ENCODE measurements around the gene C15orf39. TPM values are rescaled to one million over a fixed set of nuclear protein-coding genes. Genes with fewer than 3 reads are reported as not detected.
"Not testable (repeated sequence)": the region's sequence is repeated elsewhere in the genome, so short reads cannot be mapped to it uniquely, and the experiment has no call there.

Gene C15orf39
- polyA plus RNA-seq, 1 donor: 17.6 TPM

DNA sequence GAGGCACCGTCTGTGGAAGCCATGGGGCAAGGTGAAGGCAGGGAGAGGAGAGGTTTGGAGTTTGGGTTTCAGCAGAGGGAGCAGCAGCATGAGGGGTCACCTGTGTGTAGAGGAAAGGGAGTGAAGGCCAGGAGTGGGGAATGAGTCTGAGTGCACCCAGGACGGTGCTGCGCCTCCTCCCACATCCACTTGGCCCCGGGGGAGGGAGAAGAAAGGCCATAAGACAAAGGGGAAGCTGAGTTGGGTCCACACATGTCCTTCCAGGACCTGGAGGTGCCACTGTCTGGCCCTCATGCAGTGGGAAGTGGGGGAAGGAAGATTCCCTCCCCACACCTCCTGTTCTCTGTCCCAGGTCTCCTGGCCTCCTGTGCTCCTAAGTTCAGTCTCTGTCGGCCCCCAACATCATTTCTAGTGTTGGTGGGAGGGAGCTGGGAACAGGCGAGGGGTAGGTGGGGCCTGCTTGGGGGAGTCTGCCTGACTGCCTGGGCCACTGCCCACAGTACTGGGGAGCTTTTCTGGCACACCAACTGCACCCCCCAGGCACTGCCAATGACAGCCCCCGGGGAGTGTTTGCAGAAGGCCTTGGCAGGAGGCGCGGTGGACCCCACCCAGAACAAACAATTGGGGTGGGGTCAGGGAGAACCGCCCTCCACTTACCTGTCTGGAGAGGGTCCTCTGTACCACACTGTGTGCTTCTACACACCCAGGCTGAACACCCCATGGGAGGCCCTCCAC lies 23.6 kb downstream of the C15orf39 start:
- H3K27ac ChIP-seq (ENCODE audit: low read length): not testable (repeated sequence)

DNA sequence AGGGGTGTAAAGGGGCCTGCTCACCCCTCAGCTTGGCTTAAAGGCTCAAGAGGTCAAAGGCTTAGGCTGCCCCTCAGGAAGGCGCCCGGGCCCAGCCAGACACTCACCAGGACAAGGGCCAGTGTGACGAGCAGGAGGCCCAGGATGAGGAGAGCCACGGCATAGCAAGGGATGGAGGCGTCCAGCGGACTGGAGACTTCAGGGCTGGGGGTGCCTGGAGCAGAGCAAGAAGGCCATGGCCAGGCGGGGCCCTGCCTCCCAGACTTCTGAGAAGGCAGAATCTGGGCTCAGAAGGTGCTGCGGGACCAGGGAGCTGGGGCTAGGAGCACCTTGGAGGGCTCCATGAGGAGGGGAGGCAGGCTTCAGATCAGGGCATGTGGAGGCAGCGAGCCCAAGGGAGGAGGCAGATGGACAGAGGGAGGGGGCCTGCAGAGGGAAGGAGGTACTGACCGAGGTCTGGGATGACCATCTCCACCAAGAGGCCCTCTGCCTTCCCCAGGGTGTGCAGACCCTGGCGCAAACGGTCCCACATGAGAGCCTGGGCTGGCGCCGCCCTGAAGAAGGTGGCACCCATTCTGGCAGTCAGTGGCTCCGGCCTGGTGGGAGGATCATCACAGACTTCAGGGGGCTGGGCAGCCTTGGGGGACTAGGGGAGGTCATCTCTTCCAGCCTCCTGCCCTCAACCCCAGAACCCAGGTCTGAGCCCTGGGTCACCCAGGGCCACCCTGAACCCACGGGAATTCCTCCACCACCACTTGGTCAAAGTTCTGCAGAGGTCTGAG lies 24.5 kb downstream of the C15orf39 start:
- no peak for DNase-seq
- H3K27ac ChIP-seq (ENCODE audit: low read length): no peak overlapping the region
- no CpG with 5 or more reads among the region's 16 CpGs for whole genome bisulfite sequencing (ENCODE audit: insufficient coverage, low lambda C conversion rate)
- no peaks in the 10 kb centered on the region for H3K36me3 ChIP-seq (ENCODE audit: control insufficient read depth, insufficient read depth, low read length)
- no peaks in the 10 kb centered on the region for H3K9me3 ChIP-seq (ENCODE audit: control insufficient read depth, low read depth, low read length)
- no peak overlapping the region for H3K4me3 ChIP-seq (ENCODE audit: low read length)
- no peaks in the 10 kb centered on the region for H3K4me1 ChIP-seq (ENCODE audit: control insufficient read depth, insufficient read depth, low read length)
- H3K27me3 ChIP-seq (ENCODE audit: control insufficient read depth, insufficient read depth, low read length): no peaks in the 10 kb centered on the region

More for the DNA sequence above, 23.6 kb downstream of the C15orf39 start:
- H3K36me3 ChIP-seq (ENCODE audit: control insufficient read depth, insufficient read depth, low read length); H3K27me3 ChIP-seq (ENCODE audit: control insufficient read depth, insufficient read depth, low read length); H3K9me3 ChIP-seq (ENCODE audit: control insufficient read depth, low read depth, low read length); DNase-seq; H3K4me3 ChIP-seq (ENCODE audit: low read length); H3K4me1 ChIP-seq (ENCODE audit: control insufficient read depth, insufficient read depth, low read length): not testable (repeated sequence)
- no CpG with 5 or more reads among the region's 10 CpGs for WGBS (ENCODE audit: insufficient coverage, low lambda C conversion rate)

DNA sequence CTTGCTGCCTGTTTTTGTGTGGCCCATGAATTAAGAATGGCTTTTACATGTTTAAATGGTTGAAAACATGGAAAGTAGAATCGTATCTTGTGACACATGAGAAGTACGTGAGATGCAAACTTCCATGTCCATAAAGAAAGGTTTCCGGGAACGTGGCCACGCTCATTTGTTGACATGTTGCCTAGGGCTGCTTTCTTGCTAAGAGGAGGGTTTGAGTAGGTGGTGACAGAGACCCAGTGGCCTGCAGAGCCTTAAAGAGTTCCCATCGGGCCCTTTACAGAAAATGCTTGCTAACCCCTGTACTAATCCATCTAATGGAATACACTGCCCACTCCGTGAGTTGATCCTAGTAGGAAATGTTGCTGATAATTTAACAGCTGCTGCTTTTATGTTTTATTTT lies 25.4 kb downstream of the C15orf39 start:
- not testable (repeated sequence) for H3K9me3 ChIP-seq (ENCODE audit: control insufficient read depth, low read depth, low read length); H3K36me3 ChIP-seq (ENCODE audit: control insufficient read depth, insufficient read depth, low read length); H3K27ac ChIP-seq (ENCODE audit: low read length); H3K4me1 ChIP-seq (ENCODE audit: control insufficient read depth, insufficient read depth, low read length); H3K4me3 ChIP-seq (ENCODE audit: low read length); DNase-seq; H3K27me3 ChIP-seq (ENCODE audit: control insufficient read depth, insufficient read depth, low read length)
- WGBS (ENCODE audit: insufficient coverage, low lambda C conversion rate): no CpG with 5 or more reads among the region's 7 CpGs

DNA sequence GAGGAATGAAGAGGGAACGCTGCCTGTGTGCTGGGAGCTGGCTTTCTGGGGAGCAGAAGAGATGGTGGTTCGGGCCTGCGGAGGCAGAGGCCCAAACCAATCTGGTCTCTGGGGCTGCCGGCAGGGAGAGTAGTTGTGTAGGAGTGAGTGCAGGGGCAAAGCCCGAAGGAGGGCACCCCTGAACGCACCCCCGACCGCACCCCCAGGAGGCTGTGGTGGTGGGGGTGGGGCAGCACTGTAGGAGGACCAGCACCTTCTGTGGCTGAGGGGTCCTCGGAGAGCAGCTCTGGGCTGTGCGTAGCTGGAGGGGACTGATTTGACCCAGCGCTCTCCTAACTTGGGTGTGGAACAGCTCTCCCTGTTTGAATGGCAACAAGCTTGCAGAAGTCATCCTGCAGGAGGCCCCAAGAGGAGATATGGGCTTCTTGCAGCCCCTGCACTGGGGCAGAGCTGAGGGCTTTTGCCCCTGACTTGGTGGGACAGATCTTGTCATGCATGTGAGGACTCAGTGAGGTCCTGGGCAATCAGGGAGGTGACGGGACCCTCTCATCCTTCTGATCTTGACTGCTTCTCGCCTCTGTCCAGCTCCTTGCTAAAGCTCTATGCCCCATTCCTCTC lies 26.1 kb downstream of the C15orf39 start:
- no peak overlapping the region for H3K27ac ChIP-seq (ENCODE audit: low read length)
- H3K27me3 ChIP-seq (ENCODE audit: control insufficient read depth, insufficient read depth, low read length): no peaks in the 10 kb centered on the region

DNA sequence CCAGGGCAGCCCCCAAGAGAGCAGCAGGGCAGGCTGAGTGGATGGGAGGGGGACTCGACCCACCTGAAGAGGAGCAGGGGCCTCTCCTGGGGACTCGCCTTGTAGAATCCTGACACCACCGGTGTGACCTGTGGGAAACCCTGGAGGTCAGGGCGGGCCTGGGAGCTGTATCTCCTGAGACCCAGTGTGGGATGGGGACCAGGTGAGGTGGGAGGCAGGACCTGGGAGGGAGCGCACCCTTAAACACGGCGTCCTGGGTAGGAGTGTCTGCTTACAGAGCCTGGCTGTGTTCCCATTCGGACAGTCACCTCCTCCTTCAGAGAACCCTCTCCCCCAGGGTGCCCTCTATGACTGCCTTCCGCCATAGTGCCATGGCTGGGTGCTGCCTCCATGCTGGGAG lies 27.1 kb downstream of the C15orf39 start:
- H3K27ac ChIP-seq (ENCODE audit: low read length): no peak overlapping the region
- H3K4me3 ChIP-seq (ENCODE audit: low read length): no peak overlapping the region
- WGBS (ENCODE audit: insufficient coverage, low lambda C conversion rate): no CpG with 5 or more reads among the region's 9 CpGs
- no peaks in the 10 kb centered on the region for H3K4me1 ChIP-seq (ENCODE audit: control insufficient read depth, insufficient read depth, low read length)
- no peaks in the 10 kb centered on the region for H3K27me3 ChIP-seq (ENCODE audit: control insufficient read depth, insufficient read depth, low read length)
- no peaks in the 10 kb centered on the region for H3K36me3 ChIP-seq (ENCODE audit: control insufficient read depth, insufficient read depth, low read length)
- DNase-seq: no peak
- H3K9me3 ChIP-seq (ENCODE audit: control insufficient read depth, low read depth, low read length): no peaks in the 10 kb centered on the region

More for the DNA sequence above, 26.1 kb downstream of the C15orf39 start:
- no peaks in the 10 kb centered on the region for H3K4me1 ChIP-seq (ENCODE audit: control insufficient read depth, insufficient read depth, low read length)
- no peak overlapping the region for H3K4me3 ChIP-seq (ENCODE audit: low read length)
- no peaks in the 10 kb centered on the region for H3K36me3 ChIP-seq (ENCODE audit: control insufficient read depth, insufficient read depth, low read length)
- WGBS (ENCODE audit: insufficient coverage, low lambda C conversion rate): no CpG with 5 or more reads among the region's 13 CpGs
- H3K9me3 ChIP-seq (ENCODE audit: control insufficient read depth, low read depth, low read length): no peaks in the 10 kb centered on the region
- no peak for DNase-seq

DNA sequence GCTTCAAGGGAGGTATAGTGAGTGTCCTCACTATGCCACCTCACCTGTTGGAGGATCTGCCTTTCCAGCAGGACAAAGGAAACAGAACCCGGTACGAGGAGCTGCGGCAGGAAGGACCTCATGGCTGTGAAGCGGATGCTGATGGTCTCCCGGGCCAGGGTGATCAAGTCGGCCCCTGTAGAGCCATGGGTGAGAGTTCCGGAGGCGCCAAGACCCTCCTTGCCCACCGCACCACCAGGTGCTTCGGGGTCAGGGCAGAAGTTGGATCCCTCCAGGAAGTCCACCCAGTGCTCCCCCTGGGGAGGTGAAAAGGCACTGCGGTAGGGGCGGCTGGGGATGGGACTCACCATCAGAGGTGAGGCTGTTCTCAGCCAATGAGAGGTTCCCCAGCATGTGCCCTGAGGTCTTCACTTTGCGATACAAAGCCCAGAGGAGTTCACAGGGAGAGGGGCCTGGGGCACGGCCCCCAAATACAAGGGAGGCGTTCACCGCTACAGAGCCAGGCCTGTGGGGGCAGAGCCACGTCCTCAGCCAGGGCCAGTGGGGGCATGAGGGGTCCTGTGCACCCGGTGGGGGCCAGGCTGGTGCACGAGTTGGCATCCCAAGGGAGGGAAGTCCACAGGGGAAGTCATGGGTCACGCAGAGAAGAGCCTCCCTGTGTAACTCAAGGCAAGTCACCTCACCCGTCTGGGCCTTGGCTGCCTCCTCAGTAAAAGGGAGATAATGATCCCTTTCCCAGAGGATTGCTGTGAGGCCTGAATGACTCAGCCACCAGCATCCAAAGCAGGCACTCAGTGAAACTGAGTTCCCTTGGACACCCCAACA lies 27.7 kb downstream of the C15orf39 start:
- H3K27ac ChIP-seq (ENCODE audit: low read length): no peak overlapping the region
- H3K4me1 ChIP-seq (ENCODE audit: control insufficient read depth, insufficient read depth, low read length): no peaks in the 10 kb centered on the region
- H3K4me3 ChIP-seq (ENCODE audit: low read length): no peak overlapping the region
- no peaks in the 10 kb centered on the region for H3K9me3 ChIP-seq (ENCODE audit: control insufficient read depth, low read depth, low read length)
- peaks cover 1% of the 10 kb centered on the region for H3K27me3 ChIP-seq (ENCODE audit: control insufficient read depth, insufficient read depth, low read length)
- DNase-seq: no peak
- H3K36me3 ChIP-seq (ENCODE audit: control insufficient read depth, insufficient read depth, low read length): no peaks in the 10 kb centered on the region
- no CpG with 5 or more reads among the region's 21 CpGs for WGBS (ENCODE audit: insufficient coverage, low lambda C conversion rate)

DNA sequence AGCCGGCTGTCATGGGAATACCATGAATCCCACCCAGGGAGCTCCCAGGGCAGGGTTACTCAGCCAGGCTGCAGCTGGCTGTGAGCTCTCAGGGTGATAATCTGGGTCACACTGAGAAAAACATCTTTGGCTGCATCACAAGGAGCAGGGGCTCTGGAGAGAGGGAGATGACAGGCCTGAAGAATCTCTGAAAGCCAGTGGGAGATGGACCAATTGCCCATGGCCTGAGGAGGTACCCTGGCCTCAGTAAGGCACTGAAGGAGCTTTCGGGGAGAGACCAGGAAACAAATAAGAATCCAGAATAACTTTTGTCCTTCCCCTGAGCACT lies 28.3 kb downstream of the C15orf39 start:
- DNase-seq: no peak
- no peak overlapping the region for H3K27ac ChIP-seq (ENCODE audit: low read length)
- peaks cover 3% of the 10 kb centered on the region for H3K27me3 ChIP-seq (ENCODE audit: control insufficient read depth, insufficient read depth, low read length)
- H3K4me3 ChIP-seq (ENCODE audit: low read length): no peak overlapping the region
- no peaks in the 10 kb centered on the region for H3K36me3 ChIP-seq (ENCODE audit: control insufficient read depth, insufficient read depth, low read length)
- no peaks in the 10 kb centered on the region for H3K4me1 ChIP-seq (ENCODE audit: control insufficient read depth, insufficient read depth, low read length)
- no peaks in the 10 kb centered on the region for H3K9me3 ChIP-seq (ENCODE audit: control insufficient read depth, low read depth, low read length)
- WGBS (ENCODE audit: insufficient coverage, low lambda C conversion rate): no CpG with 5 or more reads among the region's 2 CpGs

DNA sequence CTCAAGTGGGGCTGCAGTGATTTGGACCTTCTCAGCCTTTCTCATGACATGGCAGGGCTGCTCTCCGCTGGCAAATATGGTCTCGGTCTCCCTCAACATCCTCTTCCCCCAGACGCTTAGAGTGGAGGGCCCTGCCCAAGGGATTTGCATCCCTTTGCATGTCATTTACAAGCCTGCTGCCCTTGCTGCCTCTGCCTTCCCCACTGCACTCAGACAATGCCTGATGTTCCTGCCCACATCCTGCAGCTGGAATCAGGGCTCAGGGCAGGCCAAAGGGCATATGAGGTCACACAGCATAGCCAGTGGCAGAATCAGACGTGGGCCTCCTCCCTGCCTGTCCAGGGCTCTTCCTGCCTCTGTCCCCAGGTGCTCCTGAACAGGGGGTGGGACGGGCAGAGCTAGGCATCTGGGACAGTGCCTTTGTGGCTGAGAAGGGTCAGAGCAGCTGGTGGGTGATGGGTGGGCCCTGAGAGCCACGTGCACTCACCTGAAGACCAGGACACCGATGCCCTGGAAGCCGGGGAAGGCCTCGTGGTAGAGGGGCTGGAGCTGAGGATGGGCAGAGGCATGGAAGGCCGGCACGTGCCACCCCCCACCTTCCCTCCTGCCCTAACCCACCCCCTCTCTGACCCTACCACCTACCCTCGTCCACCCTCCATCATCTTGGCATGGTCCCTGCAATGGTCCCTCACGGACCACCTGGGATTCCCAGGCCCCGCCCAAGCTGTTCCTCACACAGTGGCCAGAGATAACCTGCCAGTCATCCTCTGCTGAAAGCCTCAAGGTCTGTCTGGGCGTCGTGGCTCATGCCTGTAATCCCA lies 29.1 kb downstream of the C15orf39 start:
- no peaks in the 10 kb centered on the region for H3K9me3 ChIP-seq (ENCODE audit: control insufficient read depth, low read depth, low read length)
- 100% methylated on average over 1 of the region's 16 CpGs for WGBS (ENCODE audit: insufficient coverage, low lambda C conversion rate)
- no peak overlapping the region for H3K4me3 ChIP-seq (ENCODE audit: low read length)
- DNase-seq: no peak
- peaks cover 3% of the 10 kb centered on the region for H3K27me3 ChIP-seq (ENCODE audit: control insufficient read depth, insufficient read depth, low read length)
- no peaks in the 10 kb centered on the region for H3K4me1 ChIP-seq (ENCODE audit: control insufficient read depth, insufficient read depth, low read length)
- H3K36me3 ChIP-seq (ENCODE audit: control insufficient read depth, insufficient read depth, low read length): no peaks in the 10 kb centered on the region
- no peak overlapping the region for H3K27ac ChIP-seq (ENCODE audit: low read length)

DNA sequence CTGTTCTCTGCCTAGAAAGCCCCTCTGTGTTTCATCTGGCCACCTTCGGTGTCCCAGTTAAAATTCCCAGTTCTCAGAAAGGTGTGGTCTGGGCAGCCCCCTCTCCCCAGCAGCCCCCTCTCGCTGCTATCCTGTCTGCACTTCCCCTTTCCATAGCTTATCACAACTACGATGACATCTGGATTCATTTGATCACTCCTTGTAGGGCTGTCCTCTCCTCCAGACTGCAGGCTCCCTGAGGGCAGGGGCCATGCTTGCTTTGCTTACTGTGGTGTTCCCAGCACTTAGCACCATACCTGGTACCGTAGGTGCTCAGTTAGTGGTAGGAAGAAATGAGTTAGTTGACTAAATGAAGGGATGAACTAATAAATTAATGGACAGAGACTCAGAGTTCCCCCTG lies 30.2 kb downstream of the C15orf39 start:
- no peaks in the 10 kb centered on the region for H3K4me1 ChIP-seq (ENCODE audit: control insufficient read depth, insufficient read depth, low read length)
- no peaks in the 10 kb centered on the region for H3K9me3 ChIP-seq (ENCODE audit: control insufficient read depth, low read depth, low read length)
- no peak overlapping the region for H3K4me3 ChIP-seq (ENCODE audit: low read length)
- H3K27ac ChIP-seq (ENCODE audit: low read length): no peak overlapping the region
- peaks cover 3% of the 10 kb centered on the region for H3K27me3 ChIP-seq (ENCODE audit: control insufficient read depth, insufficient read depth, low read length)
- H3K36me3 ChIP-seq (ENCODE audit: control insufficient read depth, insufficient read depth, low read length): no peaks in the 10 kb centered on the region
- no CpG with 5 or more reads among the region's 4 CpGs for WGBS (ENCODE audit: insufficient coverage, low lambda C conversion rate)
- no peak for DNase-seq

All from large intestine (tissue), 3 donors.